Right atrium auricular region (tissue), 2 donors: ENCODE measurements around the gene OXGR1. TPM values are rescaled to one million over a fixed set of nuclear protein-coding genes. Genes with fewer than 3 reads are reported as not detected.

Experiments
- DNase-seq: peaks from one replicate; pipeline ENCODE4 v3.0.0-alpha.2; 2019; ENCODE audit warnings: low spot score
- H3K27ac ChIP-seq, 2 donors: fragments of 200-600 bp; sonication (generic); 1 replicate in 1 of 2; 2 replicates in 1 of 2; pipeline ENCODE4 v1.5.1; 2016 to 2019
- H3K27me3 ChIP-seq, 2 donors: fragments of 200-600 bp; sonication (generic); one replicate each; pipeline versions ENCODE4 v1.5.1 to v1.6.0; 2017 to 2019
- H3K36me3 ChIP-seq: fragments of 200-600 bp; sonication (generic); one replicate; pipeline ENCODE4 v1.5.1; 2016
- H3K4me1 ChIP-seq, 2 donors: fragments of 200-600 bp; sonication (generic); one replicate each; pipeline versions ENCODE4 v1.5.1 to v1.6.0; 2017 to 2019
- H3K4me3 ChIP-seq, 2 donors: fragments of 200-600 bp; sonication (generic); 1 replicate in 1 of 2; 2 replicates in 1 of 2; pipeline ENCODE4 v1.5.1; 2017 to 2019; ENCODE audit warnings: mild to moderate bottlenecking in 1 of 2, moderate library complexity in 1 of 2
- H3K9me3 ChIP-seq, 2 donors: fragments of 200-600 bp; sonication (generic); one replicate each; pipeline ENCODE4 v1.5.1; 2019
- CTCF ChIP-seq, 2 donors: fragments of 200-600 bp; sonication (generic); IDR thresholded peaks; one replicate each; pipeline ENCODE4 v1.5.1; 2019; ENCODE audit warnings: antibody characterized with exemption in 2 of 2
- total RNA-seq, 2 donors: library from RNA; depleted of rRNA; stranded (reverse); fragments of >200 nt; gene quantifications; one replicate each; pipeline ENCODE4 v1.1.0, GENCODE V29; 2016

OXGR1 gene
- total RNA-seq = 1 to 10 TPM in 1 of 2 donors, not detected in 1; 2.4 TPM

GRCh38 chr13:96994017-96994857 is at the start of gene OXGR1:
Gene OXGR1 (minus strand): TSS chr13:96994476. CDS start chr13:96987759, 6,717 bp downstream.
- Histone ChIP-seq H3K27ac (no peak within 1 kb of the TSS), H3K4me1 (peaks cover 0 to 14% of the 10 kb centered on the region in 2 donors), H3K4me3 (peak within 1 kb of the TSS; percentile 22 to 41), H3K9me3 (no peaks in the 10 kb centered on the region), H3K36me3 (no peaks in the 10 kb centered on the region), H3K27me3 (peaks cover 3 to 7% of the 10 kb centered on the region in 2 donors)
- no peak for DNase-seq
- no peak for TF ChIP-seq CTCF (IDR thresholded peaks at IDR 0.05)

GRCh38 chr13:97043302-97043701 is 49.0 kb upstream of the OXGR1 start:
- TF ChIP-seq CTCF (IDR thresholded peaks at IDR 0.05) = no peak
- no peaks in the 10 kb centered on the region for H3K36me3 ChIP-seq

GRCh38 chr13:97030705-97031452 is 36.6 kb upstream of the OXGR1 start:
- Histone ChIP-seq H3K4me3 (no peak overlapping the region), H3K4me1 (peaks cover 0 to 8% of the 10 kb centered on the region in 2 donors), H3K27me3 (no peaks in the 10 kb centered on the region), H3K9me3 (peaks cover 0 to 10% of the 10 kb centered on the region in 2 donors), H3K27ac (no peak overlapping the region), H3K36me3 (no peaks in the 10 kb centered on the region)
- peak in 1 of 2 donors; percentile 38 for TF ChIP-seq CTCF (IDR thresholded peaks at IDR 0.05)
- no peak for DNase-seq

More at GRCh38 chr13:97043302-97043701, 49.0 kb upstream of the OXGR1 start:
- H3K9me3 ChIP-seq = no peaks in the 10 kb centered on the region
- H3K27me3 ChIP-seq = no peaks in the 10 kb centered on the region
- H3K4me1 ChIP-seq = no peaks in the 10 kb centered on the region
- H3K4me3 ChIP-seq = no peak overlapping the region
- H3K27ac ChIP-seq = no peak overlapping the region
- no peak for DNase-seq

- no peaks in the 10 kb centered on the region for H3K36me3 ChIP-seq
- H3K27ac ChIP-seq = no peak overlapping the region
- TF ChIP-seq CTCF (IDR thresholded peaks at IDR 0.05) = peak; percentile 84 to 90
- H3K9me3 ChIP-seq = no peaks in the 10 kb centered on the region
- no peaks in the 10 kb centered on the region for H3K27me3 ChIP-seq
- peaks cover 0 to 8% of the 10 kb centered on the region in 2 donors for H3K4me1 ChIP-seq
- DNase-seq = peak; percentile 81
- H3K4me3 ChIP-seq = no peak overlapping the region
Measured at GRCh38 chr13:97028441-97029299, 34.4 kb upstream of the OXGR1 start.

GRCh38 chr13:97027162-97027554 is 32.9 kb upstream of the OXGR1 start:
- no peaks in the 10 kb centered on the region for H3K27me3 ChIP-seq
- no peak overlapping the region for H3K4me3 ChIP-seq
- TF ChIP-seq CTCF (IDR thresholded peaks at IDR 0.05) = no peak
- DNase-seq = no peak
- no peaks in the 10 kb centered on the region for H3K36me3 ChIP-seq
- no peak overlapping the region for H3K27ac ChIP-seq
- H3K4me1 ChIP-seq = peaks cover 0 to 8% of the 10 kb centered on the region in 2 donors
- no peaks in the 10 kb centered on the region for H3K9me3 ChIP-seq
